Measurements from ENCODE around the gene SLIT3.

Gene SLIT3

GRCh38 chr5:169009123-169009522 is 291.8 kb downstream of the SLIT3 start:
- H3K27me3 ChIP-seq (replicated peaks): no peaks in the 10 kb centered on the region
- no peak for DNase-seq
- no peak overlapping the region for H3K4me3 ChIP-seq (ENCODE audit: low read depth, low read length)
- no peak for TF ChIP-seq CTCF (IDR thresholded peaks at IDR 0.05; ENCODE audit: low read depth, low read length, missing control alignments)
- in situ Hi-C loops (cut with HindIII; ENCODE audit: low pct_ligation_motif_present, low sequenced_read_pairs): no loop called here
- no peak overlapping the region for H3K27ac ChIP-seq
- no peaks in the 10 kb centered on the region for H3K36me3 ChIP-seq (replicated peaks)

- DNase-seq: no peak
- Histone ChIP-seq H3K4me3 (ENCODE audit: low read depth, low read length) (no peak overlapping the region), H3K36me3 (replicated peaks) (no peaks in the 10 kb centered on the region), H3K27ac (no peak overlapping the region), H3K27me3 (replicated peaks) (no peaks in the 10 kb centered on the region)
- no peak for TF ChIP-seq CTCF (IDR thresholded peaks at IDR 0.05; ENCODE audit: low read depth, low read length, missing control alignments)
- in situ Hi-C loops (cut with HindIII; ENCODE audit: low pct_ligation_motif_present, low sequenced_read_pairs): no loop called here
Measured at GRCh38 chr5:169006842-169007790, 293.8 kb downstream of the SLIT3 start.

GRCh38 chr5:169004551-169004950 is 296.4 kb downstream of the SLIT3 start:
- in situ Hi-C loops (cut with HindIII; ENCODE audit: low pct_ligation_motif_present, low sequenced_read_pairs): no loop called here
- TF ChIP-seq CTCF (IDR thresholded peaks at IDR 0.05; ENCODE audit: low read depth, low read length, missing control alignments): no peak
- DNase-seq: no peak
- Histone ChIP-seq H3K4me3 (ENCODE audit: low read depth, low read length) (no peak overlapping the region), H3K27ac (no peak overlapping the region), H3K27me3 (replicated peaks) (no peaks in the 10 kb centered on the region), H3K36me3 (replicated peaks) (no peaks in the 10 kb centered on the region)

- Histone ChIP-seq H3K27me3 (replicated peaks) (no peaks in the 10 kb centered on the region), H3K27ac (no peak overlapping the region), H3K4me3 (ENCODE audit: low read depth, low read length) (no peak overlapping the region), H3K36me3 (replicated peaks) (no peaks in the 10 kb centered on the region)
- no peak for DNase-seq
- peak; percentile 51 for TF ChIP-seq CTCF (IDR thresholded peaks at IDR 0.05; ENCODE audit: low read depth, low read length, missing control alignments)
- in situ Hi-C loops (cut with HindIII; ENCODE audit: low pct_ligation_motif_present, low sequenced_read_pairs): no loop called here
Measured at GRCh38 chr5:169003721-169004541, 297.0 kb downstream of the SLIT3 start.

GRCh38 chr5:169002953-169003555 is 297.9 kb downstream of the SLIT3 start:
- no peak overlapping the region for H3K4me3 ChIP-seq (ENCODE audit: low read depth, low read length)
- TF ChIP-seq CTCF (IDR thresholded peaks at IDR 0.05; ENCODE audit: low read depth, low read length, missing control alignments): no peak
- H3K27me3 ChIP-seq (replicated peaks): no peaks in the 10 kb centered on the region
- in situ Hi-C loops (cut with HindIII; ENCODE audit: low pct_ligation_motif_present, low sequenced_read_pairs): no loop called here
- no peak overlapping the region for H3K27ac ChIP-seq
- no peak for DNase-seq
- no peaks in the 10 kb centered on the region for H3K36me3 ChIP-seq (replicated peaks)
